Sigmoid colon (tissue), 7 donors: ENCODE measurements around the gene RNF225. TPM values are rescaled to one million over a fixed set of nuclear protein-coding genes. Genes with fewer than 3 reads are reported as not detected.
A peak's percentile ranks its signal among the peaks of the same experiment; 100 is the strongest.

Source experiments
- DNase-seq: peaks from one replicate; pipeline ENCODE4 v3.0.0-alpha.2; 2019
- H3K27ac ChIP-seq, 4 donors: fragments of 200-600 bp; sonication (generic); one replicate each; pipeline ENCODE4 v1.5.1; 2016 to 2019; ENCODE audit warnings: mild to moderate bottlenecking in 1 of 4
- H3K27me3 ChIP-seq, 3 donors: fragments of 200-600 bp; sonication (generic); one replicate each; pipeline ENCODE4 v1.5.1; 2019; ENCODE audit warnings: mild to moderate bottlenecking in 1 of 3
- H3K36me3 ChIP-seq, 4 donors: fragments of 200-600 bp; sonication (generic); one replicate each; pipeline ENCODE4 v1.5.1; 2016 to 2019
- H3K4me1 ChIP-seq, 4 donors: fragments of 200-600 bp; sonication (generic); one replicate each; pipeline ENCODE4 v1.5.1; 2017 to 2019
- H3K4me3 ChIP-seq, 4 donors: fragments of 200-600 bp; sonication (generic); one replicate each; pipeline ENCODE4 v1.5.1; 2017 to 2019; ENCODE audit warnings: mild to moderate bottlenecking in 2 of 4, moderate library complexity in 1 of 4
- H3K9me3 ChIP-seq, 4 donors: fragments of 200-600 bp in 3 of 4; sonication (generic) in 3 of 4; one replicate each; pipeline versions ENCODE4 v1.5.1 to v1.6.1; 2013 to 2019
- EP300 ChIP-seq, 4 donors: sonication (generic); formaldehyde crosslinking; IDR thresholded peaks; one replicate each; pipeline ENCODE4 v1.6.1; 2017; ENCODE audit warnings: antibody characterized with exemption in 4 of 4
- POLR2A ChIP-seq, 2 donors: fragments of 450-650 bp; IDR thresholded peaks; one replicate each; pipeline ENCODE4 v1.6.1; 2016; ENCODE audit warnings: antibody characterized with exemption in 2 of 2, mild to moderate bottlenecking in 2 of 2, moderate library complexity in 2 of 2
- POLR2AphosphoS5 ChIP-seq, 4 donors: sonication (generic); formaldehyde crosslinking; IDR thresholded peaks; one replicate each; pipeline ENCODE4 v1.6.1; 2017; ENCODE audit warnings: antibody characterized with exemption in 4 of 4
- WGBS, 2 donors: extraction: QIAGEN DNeasy Blood & Tissue Kit; methylation state at CpG; one replicate each; pipeline ENCODE4 v1.1.7; 2013; 5-methylcytosine and 5-hydroxymethylcytosine counted together
- intact Hi-C: fragments of 100-400 bp; cut with DNase I; formaldehyde crosslinking; loops from one replicate; pipeline ENCODE4 v1.15.1; 2023
- polyA plus RNA-seq, 3 donors: library from polyadenylated mRNA; stranded (reverse); fragments of 200-250 nt; gene quantifications; one replicate each; pipeline ENCODE4 v1.2.3, GENCODE V29; 2013
- total RNA-seq, 4 donors: library from RNA; depleted of rRNA; stranded (reverse); fragments of >200 nt; gene quantifications; one replicate each; pipeline ENCODE4 v1.1.0, GENCODE V29; 2016
- TF ChIP-seq, protein P1 (sequence below), 4 experiments: fragments of 450-650 bp in 3 of 4; fragments of 200-600 bp in 1 of 4; IDR thresholded peaks; one replicate each; pipeline ENCODE4 v1.5.1; 2016 to 2019; ENCODE audit warnings: antibody characterized with exemption in 4 of 4, mild to moderate bottlenecking in 3 of 4, moderate library complexity in 2 of 4
- donor health status: healthy with polysubstance abuse.
- donor health status: Bipolar disorder and iron deficiency.
- donor health status: healthy.

Gene RNF225
- total and polyA plus RNA-seq, 7 donors, result 0.07 TPM; not detected in 6

GRCh38 chr19:58396691-58397532 lies 1.5 kb downstream of the RNF225 start:
- no peak for TF ChIP-seq POLR2A (IDR thresholded peaks at IDR 0.05)
- no peak for TF ChIP-seq POLR2AphosphoS5 (IDR thresholded peaks at IDR 0.05)
- TF ChIP-seq EP300 (IDR thresholded peaks at IDR 0.05), result no peak
- TF ChIP-seq, protein P1, sequence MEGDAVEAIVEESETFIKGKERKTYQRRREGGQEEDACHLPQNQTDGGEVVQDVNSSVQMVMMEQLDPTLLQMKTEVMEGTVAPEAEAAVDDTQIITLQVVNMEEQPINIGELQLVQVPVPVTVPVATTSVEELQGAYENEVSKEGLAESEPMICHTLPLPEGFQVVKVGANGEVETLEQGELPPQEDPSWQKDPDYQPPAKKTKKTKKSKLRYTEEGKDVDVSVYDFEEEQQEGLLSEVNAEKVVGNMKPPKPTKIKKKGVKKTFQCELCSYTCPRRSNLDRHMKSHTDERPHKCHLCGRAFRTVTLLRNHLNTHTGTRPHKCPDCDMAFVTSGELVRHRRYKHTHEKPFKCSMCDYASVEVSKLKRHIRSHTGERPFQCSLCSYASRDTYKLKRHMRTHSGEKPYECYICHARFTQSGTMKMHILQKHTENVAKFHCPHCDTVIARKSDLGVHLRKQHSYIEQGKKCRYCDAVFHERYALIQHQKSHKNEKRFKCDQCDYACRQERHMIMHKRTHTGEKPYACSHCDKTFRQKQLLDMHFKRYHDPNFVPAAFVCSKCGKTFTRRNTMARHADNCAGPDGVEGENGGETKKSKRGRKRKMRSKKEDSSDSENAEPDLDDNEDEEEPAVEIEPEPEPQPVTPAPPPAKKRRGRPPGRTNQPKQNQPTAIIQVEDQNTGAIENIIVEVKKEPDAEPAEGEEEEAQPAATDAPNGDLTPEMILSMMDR (IDR thresholded peaks at IDR 0.05), result no peak
- no peak overlapping the region for H3K4me3 ChIP-seq
- no peak for DNase-seq
- no peaks in the 10 kb centered on the region for H3K9me3 ChIP-seq
- H3K4me1 ChIP-seq, result peaks cover 0 to 26% (median 22%) of the 10 kb centered on the region in 4 donors
- H3K27me3 ChIP-seq, result peaks cover 9 to 31% (median 26%) of the 10 kb centered on the region in 3 donors
- intact Hi-C loops, result no loop called here
- no peak overlapping the region for H3K27ac ChIP-seq
- H3K36me3 ChIP-seq, result peaks cover 0 to 34% (median 26%) of the 10 kb centered on the region in 4 donors
- WGBS, 2 donors, result 27 to 29% methylated on average over 58 of the region's 58 CpGs

DNA sequence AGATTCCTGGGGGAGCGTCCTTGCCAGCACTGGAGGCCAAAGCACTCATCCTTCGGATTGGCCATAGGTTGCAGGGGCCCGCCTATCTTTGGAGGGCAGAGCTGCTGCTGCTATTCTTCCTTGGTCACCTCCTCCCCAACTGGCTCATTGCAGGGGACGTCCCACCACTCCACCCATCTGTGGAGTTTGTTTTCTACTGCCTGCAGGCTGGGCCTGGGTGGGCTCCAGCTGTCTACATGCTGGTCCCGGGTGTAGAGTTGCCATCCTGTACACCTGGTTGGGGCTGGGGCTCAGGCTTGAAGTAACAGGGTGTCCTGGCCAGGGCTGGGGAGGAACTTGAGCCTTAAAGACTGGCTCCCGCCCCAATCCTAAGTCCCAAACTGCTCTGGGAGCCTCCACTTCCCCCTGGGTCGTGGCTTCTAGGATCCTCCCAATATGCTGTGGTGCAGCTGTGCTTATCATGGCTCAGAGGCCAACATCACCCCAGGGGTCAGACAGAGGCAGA lies 2.1 kb downstream of the RNF225 start:
- no peaks in the 10 kb centered on the region for H3K9me3 ChIP-seq
- TF ChIP-seq POLR2A (IDR thresholded peaks at IDR 0.05), result no peak
- TF ChIP-seq POLR2AphosphoS5 (IDR thresholded peaks at IDR 0.05), result no peak
- TF ChIP-seq EP300 (IDR thresholded peaks at IDR 0.05), result no peak
- TF ChIP-seq, protein P1 (IDR thresholded peaks at IDR 0.05), result no peak
- no peak overlapping the region for H3K27ac ChIP-seq
- H3K36me3 ChIP-seq, result peaks cover 0 to 28% (median 25%) of the 10 kb centered on the region in 4 donors
- 69 to 71% methylated on average over 7 of the region's 7 CpGs for WGBS, 2 donors
- peak; percentile 42 for DNase-seq
- peaks cover 0 to 29% (median 25%) of the 10 kb centered on the region in 4 donors for H3K4me1 ChIP-seq
- intact Hi-C loops, result no loop called here
- H3K27me3 ChIP-seq, result peaks cover 9 to 31% (median 26%) of the 10 kb centered on the region in 3 donors
- H3K4me3 ChIP-seq, result no peak overlapping the region

DNA sequence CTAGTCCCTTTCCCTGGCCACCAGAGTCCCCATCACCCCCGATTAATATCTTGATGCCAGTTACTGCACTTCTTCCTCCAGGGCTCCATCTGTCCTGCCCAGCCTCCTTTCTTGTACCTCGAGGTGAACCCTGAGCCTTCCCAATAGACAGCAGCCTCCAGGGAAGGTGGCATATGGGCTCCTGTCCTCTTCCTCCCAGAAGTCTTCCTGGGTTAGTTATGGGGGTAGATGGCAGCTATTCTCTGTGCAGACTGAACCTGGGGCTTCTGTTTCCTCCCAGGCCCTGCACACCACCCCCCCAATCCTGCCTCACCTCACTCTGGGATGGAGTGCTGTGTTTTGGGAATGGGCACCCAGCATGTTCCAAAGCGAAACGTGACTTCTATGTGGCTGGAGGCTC lies 2.6 kb downstream of the RNF225 start:
- WGBS, 2 donors, result 80 to 81% methylated on average over 4 of the region's 4 CpGs
- Histone ChIP-seq H3K4me3 (no peak overlapping the region), H3K4me1 (peaks cover 0 to 29% (median 25%) of the 10 kb centered on the region in 4 donors), H3K27me3 (peaks cover 9 to 31% (median 26%) of the 10 kb centered on the region in 3 donors), H3K36me3 (peaks cover 0 to 24% (median 20%) of the 10 kb centered on the region in 4 donors), H3K27ac (no peak overlapping the region), H3K9me3 (no peaks in the 10 kb centered on the region)
- DNase-seq, result peak; percentile 32
- TF ChIP-seq, protein P1 (IDR thresholded peaks at IDR 0.05), result no peak
- TF ChIP-seq EP300 (IDR thresholded peaks at IDR 0.05) (no peak), POLR2AphosphoS5 (IDR thresholded peaks at IDR 0.05) (no peak), POLR2A (IDR thresholded peaks at IDR 0.05) (no peak)
- intact Hi-C loops, result no loop called here

GRCh38 chr19:58398545-58398944 lies 3.1 kb downstream of the RNF225 start:
- intact Hi-C loops, result no loop called here
- 93 to 95% methylated on average over 6 of the region's 6 CpGs for WGBS, 2 donors
- peak; percentile 46 for DNase-seq

More at GRCh38 chr19:58398545-58398944, 3.1 kb downstream of the RNF225 start:
- Histone ChIP-seq H3K27me3 (peaks cover 9 to 31% (median 26%) of the 10 kb centered on the region in 3 donors), H3K36me3 (peaks cover 0 to 20% (median 16%) of the 10 kb centered on the region in 4 donors), H3K4me1 (peaks cover 0 to 29% (median 25%) of the 10 kb centered on the region in 4 donors), H3K9me3 (no peaks in the 10 kb centered on the region), H3K27ac (no peak overlapping the region), H3K4me3 (no peak overlapping the region)
- TF ChIP-seq POLR2A (IDR thresholded peaks at IDR 0.05) (no peak), POLR2AphosphoS5 (IDR thresholded peaks at IDR 0.05) (no peak), EP300 (IDR thresholded peaks at IDR 0.05) (no peak)
- TF ChIP-seq, protein P1 (IDR thresholded peaks at IDR 0.05), result no peak
